HG03175 (cell line): ENCODE measurements around the gene UBE2E1.
A peak's percentile ranks its signal among the peaks of the same experiment; 100 is the strongest.

Experiments
- ATAC-seq: cut with Tn5 transposase; IDR thresholded peaks from one replicate; pipeline ENCODE4 v1.9.1; 2021; ENCODE audit warnings: mild to moderate bottlenecking, moderate library complexity; ENCODE audit not compliant: unreplicated experiment

UBE2E1 gene

GRCh38 chr3:23819599-23820360 is 14.0 kb downstream of the UBE2E1 start:
- no peak for ATAC-seq

- ATAC-seq = no peak
Observed at GRCh38 chr3:23820888-23821287, 15.1 kb downstream of the UBE2E1 start.

- no peak for ATAC-seq
Observed at GRCh38 chr3:23821858-23822257, 16.1 kb downstream of the UBE2E1 start.

GRCh38 chr3:23822559-23822958 is 16.8 kb downstream of the UBE2E1 start:
- ATAC-seq = no peak

GRCh38 chr3:23823620-23824019 is 17.9 kb downstream of the UBE2E1 start:
- no peak for ATAC-seq

- no peak for ATAC-seq
Observed at GRCh38 chr3:23824699-23825444, 19.1 kb downstream of the UBE2E1 start.

GRCh38 chr3:23825802-23826201 is 20.0 kb downstream of the UBE2E1 start:
- ATAC-seq = no peak

GRCh38 chr3:23826382-23827064 is 20.8 kb downstream of the UBE2E1 start:
- ATAC-seq = no peak

GRCh38 chr3:23829242-23829934 is 23.6 kb downstream of the UBE2E1 start:
- peak; percentile 60 for ATAC-seq

- peak; percentile 87 for ATAC-seq
Observed at GRCh38 chr3:23830869-23831484, 25.2 kb downstream of the UBE2E1 start.

- peak; percentile 8 for ATAC-seq
Observed at GRCh38 chr3:23831517-23832394, 26.0 kb downstream of the UBE2E1 start.

GRCh38 chr3:23832523-23832922 is 26.8 kb downstream of the UBE2E1 start:
- no peak for ATAC-seq

GRCh38 chr3:23834082-23834870 is 28.5 kb downstream of the UBE2E1 start:
- ATAC-seq = no peak

- ATAC-seq = no peak
Observed at GRCh38 chr3:23835087-23835486, 29.3 kb downstream of the UBE2E1 start.

GRCh38 chr3:23835802-23836201 is 30.0 kb downstream of the UBE2E1 start:
- no peak for ATAC-seq

- ATAC-seq = no peak
Observed at GRCh38 chr3:23836536-23837230, 30.9 kb downstream of the UBE2E1 start.

- no peak for ATAC-seq
Observed at GRCh38 chr3:23837286-23837685, 31.5 kb downstream of the UBE2E1 start.

GRCh38 chr3:23837691-23838090 is 31.9 kb downstream of the UBE2E1 start:
- ATAC-seq = peak; percentile 50
